H1 (cell line): ENCODE data around the gene MBD3L2. TPM values are rescaled to one million over a fixed set of nuclear protein-coding genes. Genes with fewer than 3 reads are reported as not detected.

Experiments used
- CTCF ChIA-PET: fragments of 300-600 bp; sonication (Branson Sonifier 250); formaldehyde crosslinking; loops from one replicate; lab custom pipeline; 2021; ENCODE audit not compliant: partially characterized antibody; lab: Charles Lee
- POLR2A ChIA-PET: fragments of 300-600 bp; sonication (Branson Sonifier 250); formaldehyde crosslinking; loops from one replicate; lab custom pipeline; 2021; ENCODE audit warnings: inconsistent platforms; ENCODE audit not compliant: partially characterized antibody; lab: Charles Lee
- DNase-seq, 2 experiments: peaks; one replicate each; pipeline versions ENCODE4 v3.0.0 to v3.0.0-alpha.2; 2010 to 2022; ENCODE audit warnings: low spot score in 2 of 2, low read depth in 1 of 2, mixed read lengths in 1 of 2
- FAIRE-seq: peaks from 2 replicates; lab custom pipeline; 2011; peaks lifted over from hg19 to GRCh38; lab: Jason Lieb, UNC
- H2AFZ ChIP-seq: 2 replicates; pipeline ENCODE4 v1.8.1; 2012; ENCODE audit warnings: low read length, inconsistent platforms
- H2AK5ac ChIP-seq: 2 replicates; pipeline ENCODE4 v1.6.1; 2013; ENCODE audit warnings: low read depth, low read length
- H2BK120ac ChIP-seq: replicated peaks from 2 replicates; pipeline ENCODE3; 2013; ENCODE audit warnings: low read depth, low read length, inconsistent platforms
- H2BK12ac ChIP-seq: 2 replicates; pipeline ENCODE4 v1.6.1; 2013; ENCODE audit warnings: low read depth, low read length
- H2BK15ac ChIP-seq: 2 replicates; pipeline ENCODE4 v1.6.1; 2013; ENCODE audit warnings: low read length
- H2BK20ac ChIP-seq: 2 replicates; pipeline ENCODE4 v1.6.1; 2013; ENCODE audit warnings: low read length
- H2BK5ac ChIP-seq: 2 replicates; pipeline ENCODE4 v1.6.1; 2013; ENCODE audit warnings: low read depth, low read length
- H3K14ac ChIP-seq: 2 replicates; pipeline ENCODE4 v1.6.1; 2013; ENCODE audit warnings: inconsistent platforms; ENCODE audit not compliant: insufficient read length
- H3K18ac ChIP-seq: 2 replicates; pipeline ENCODE4 v1.6.1; 2013; ENCODE audit warnings: low read length; ENCODE audit errors: extremely low read depth
- H3K23ac ChIP-seq: 2 replicates; pipeline ENCODE4 v1.6.1; 2013; ENCODE audit warnings: inconsistent platforms; ENCODE audit not compliant: insufficient read length
- H3K23me2 ChIP-seq: 2 replicates; pipeline ENCODE4 v1.6.1; 2013; ENCODE audit warnings: low read depth, low read length
- H3K27ac ChIP-seq: 2 replicates; pipeline ENCODE4 v1.6.1; 2011; ENCODE audit warnings: low read depth, low read length, inconsistent platforms
- H3K27me3 ChIP-seq, 4 experiments: replicated peaks in 1 of 4; 1 replicate in 1 of 4; 2 replicates in 3 of 4; pipeline versions ENCODE4 v1.6.1 to v1.8.1; 2011 to 2013; ENCODE audit warnings: low read length in 3 of 4, mild to moderate bottlenecking in 3 of 4, inconsistent platforms in 2 of 4, mixed read lengths in 2 of 4, moderate library complexity in 1 of 4; ENCODE audit not compliant: control insufficient read depth in 3 of 4, insufficient read depth in 3 of 4; ENCODE audit errors: extremely low read depth in 1 of 4
- H3K36me3 ChIP-seq, 4 experiments: 2 replicates each; pipeline versions ENCODE4 v1.6.1 to v1.8.1; 2011 to 2013; ENCODE audit warnings: mild to moderate bottlenecking in 4 of 4, low read length in 3 of 4, moderate library complexity in 2 of 4, control low read depth in 1 of 4, inconsistent platforms in 1 of 4; ENCODE audit not compliant: insufficient read depth in 4 of 4, control insufficient read depth in 2 of 4
- H3K4ac ChIP-seq: replicated peaks from 2 replicates; pipeline ENCODE3; 2013; ENCODE audit warnings: low read length, low read depth, mixed read lengths, inconsistent platforms; ENCODE audit not compliant: insufficient read length
- H3K4me1 ChIP-seq, 4 experiments: replicated peaks in 1 of 4; 1 replicate in 1 of 4; 2 replicates in 3 of 4; pipeline versions ENCODE4 v1.6.1 to v1.8.1; 2011 to 2013; ENCODE audit warnings: low read length in 3 of 4, inconsistent platforms in 2 of 4, mixed read lengths in 1 of 4; ENCODE audit not compliant: insufficient read depth in 4 of 4, control insufficient read depth in 3 of 4
- H3K4me2 ChIP-seq, 2 experiments: 2 replicates each; pipeline versions ENCODE4 v1.6.1 to v1.8.1; 2011 to 2013; ENCODE audit warnings: low read depth in 2 of 2, low read length in 2 of 2, control low read depth in 1 of 2, inconsistent platforms in 1 of 2, mild to moderate bottlenecking in 1 of 2; ENCODE audit not compliant: insufficient read depth in 1 of 2
- H3K4me3 ChIP-seq, 4 experiments: fragments of 200-600, 300-600 bp in 1 of 4; sonication (generic), shearing (Covaris generic), sonication (Bioruptor Twin) in 1 of 4; 2 replicates each; pipeline versions ENCODE4 v1.5.1 to v1.8.1; 2011 to 2016; ENCODE audit warnings: low read length in 4 of 4, low read depth in 3 of 4, control low read depth in 2 of 4, inconsistent platforms in 2 of 4, mild to moderate bottlenecking in 2 of 4, mixed read lengths in 1 of 4, moderate library complexity in 1 of 4; ENCODE audit not compliant: insufficient read depth in 2 of 4; ENCODE audit errors: extremely low read depth in 1 of 4
- H3K56ac ChIP-seq: replicated peaks from 2 replicates; pipeline ENCODE3; 2013; ENCODE audit warnings: low read depth, mild to moderate bottlenecking, mixed read lengths, low read length, inconsistent platforms; ENCODE audit not compliant: insufficient read length
- H3K79me1 ChIP-seq: 2 replicates; pipeline ENCODE4 v1.6.1; 2013; ENCODE audit warnings: low read depth, low read length, control low read depth
- H3K79me2 ChIP-seq, 2 experiments: 2 replicates each; pipeline versions ENCODE4 v1.6.1 to v1.8.1; 2012 to 2013; ENCODE audit warnings: low read length in 2 of 2, mild to moderate bottlenecking in 2 of 2, inconsistent platforms in 1 of 2; ENCODE audit not compliant: insufficient read depth in 2 of 2, control insufficient read depth in 1 of 2
- H3K9ac ChIP-seq, 4 experiments: replicated peaks in 1 of 4; 1 replicate in 1 of 4; 2 replicates in 3 of 4; pipeline versions ENCODE4 v1.6.1 to v1.8.1; 2011 to 2013; ENCODE audit warnings: low read depth in 3 of 4, low read length in 3 of 4, control low read depth in 2 of 4, mild to moderate bottlenecking in 2 of 4, moderate library complexity in 2 of 4, inconsistent platforms in 1 of 4; ENCODE audit errors: extremely low read depth in 1 of 4
- H3K9me3 ChIP-seq, 2 experiments: 2 replicates each; pipeline versions ENCODE4 v1.6.1 to v1.8.1; 2012 to 2013; ENCODE audit warnings: mild to moderate bottlenecking in 2 of 2, moderate library complexity in 2 of 2, control low read depth in 1 of 2, inconsistent platforms in 1 of 2, low read depth in 1 of 2, low read length in 1 of 2, mixed read lengths in 1 of 2; ENCODE audit not compliant: insufficient read depth in 2 of 2
- H4K20me1 ChIP-seq, 2 experiments: replicated peaks in 1 of 2; 2 replicates each; pipeline versions ENCODE3 to v1.8.1; 2011 to 2013; ENCODE audit warnings: inconsistent platforms in 2 of 2, low read length in 2 of 2, mild to moderate bottlenecking in 1 of 2; ENCODE audit not compliant: insufficient read depth in 2 of 2, control insufficient read depth in 1 of 2
- H4K5ac ChIP-seq: 2 replicates; pipeline ENCODE4 v1.6.1; 2013; ENCODE audit warnings: low read length, low read depth, mixed read lengths, inconsistent platforms; ENCODE audit not compliant: insufficient read length
- H4K8ac ChIP-seq: 2 replicates; pipeline ENCODE4 v1.8.0; 2013; ENCODE audit warnings: mild to moderate bottlenecking, moderate library complexity, low read length, inconsistent platforms; ENCODE audit not compliant: insufficient read depth; ENCODE audit errors: extremely low read depth
- H4K91ac ChIP-seq: replicated peaks from 2 replicates; pipeline ENCODE3; 2013; ENCODE audit warnings: low read length, mixed read lengths, inconsistent platforms; ENCODE audit not compliant: insufficient read length
- BCL11A ChIP-seq, 2 experiments: IDR thresholded peaks; one replicate each; pipeline ENCODE4 v1.6.1; 2011; ENCODE audit warnings: low read depth in 2 of 2, low read length in 2 of 2, mild to moderate bottlenecking in 2 of 2
- CTCF ChIP-seq, 3 experiments: IDR thresholded peaks; 1 replicate in 2 of 3; 2 replicates in 1 of 3; pipeline versions ENCODE4 v1.5.1 to v1.6.1; 2011; ENCODE audit warnings: low read length in 3 of 3, mild to moderate bottlenecking in 3 of 3, inconsistent platforms in 2 of 3, low read depth in 1 of 3, moderate library complexity in 1 of 3; ENCODE audit not compliant: insufficient read depth in 1 of 3; ENCODE audit errors: control extremely low read depth in 1 of 3
- GABPA ChIP-seq: IDR thresholded peaks from 2 replicates; pipeline ENCODE4 v1.6.1; 2011; ENCODE audit warnings: mild to moderate bottlenecking, low read length, moderate library complexity, borderline replicate concordance; ENCODE audit not compliant: insufficient read depth
- MAX ChIP-seq: IDR thresholded peaks from 2 replicates; pipeline ENCODE4 v1.6.1; 2012; ENCODE audit warnings: inconsistent platforms
- NRF1 ChIP-seq: IDR thresholded peaks from 2 replicates; pipeline ENCODE4 v1.6.1; 2011; ENCODE audit warnings: mild to moderate bottlenecking, low read depth, low read length, improper control_type of control experiment
- POU5F1 ChIP-seq: IDR thresholded peaks from 2 replicates; pipeline ENCODE4 v1.6.1; 2011; ENCODE audit warnings: low read depth, mild to moderate bottlenecking, low read length, moderate library complexity
- RBBP5 ChIP-seq: IDR thresholded peaks from 2 replicates; pipeline ENCODE4 v1.7.1; 2012; ENCODE audit warnings: low read depth, mild to moderate bottlenecking, inconsistent platforms, low read length, moderate library complexity, borderline replicate concordance
- SIRT6 ChIP-seq: IDR thresholded peaks from one replicate; pipeline ENCODE4 v1.7.1; 2012; ENCODE audit warnings: low read length, inconsistent platforms
- SRF ChIP-seq: IDR thresholded peaks from 2 replicates; pipeline ENCODE4 v1.6.1; 2011; ENCODE audit warnings: mild to moderate bottlenecking, low read depth, low read length, moderate library complexity
- TAF1 ChIP-seq: IDR thresholded peaks from 2 replicates; pipeline ENCODE4 v1.6.1; 2011; ENCODE audit warnings: mild to moderate bottlenecking, low read depth, low read length
- TAF7 ChIP-seq: optimal IDR thresholded peaks from 2 replicates; pipeline ENCODE3; 2011; ENCODE audit warnings: low read depth, mild to moderate bottlenecking, inconsistent platforms, low read length, moderate library complexity, borderline replicate concordance
- TBP ChIP-seq: IDR thresholded peaks from 2 replicates; pipeline ENCODE4 v1.6.1; 2011; ENCODE audit warnings: low read depth, low read length, improper control_type of control experiment
- WGBS, 2 experiments: shearing (Covaris generic) in 1 of 2; methylation state at CpG; one replicate each; pipeline versions ENCODE4 v1.1.6 to v1.1.7; 2013 to 2015; ENCODE audit warnings: low lambda C conversion rate in 2 of 2, mixed read lengths in 2 of 2, inconsistent platforms in 1 of 2, low coverage in 1 of 2, missing lambda C conversion rate in 1 of 2; ENCODE audit not compliant: insufficient replicate concordance in 2 of 2, insufficient coverage in 1 of 2, insufficient read length in 1 of 2; ENCODE audit errors: extremely low coverage in 1 of 2, missing lambda C conversion rate in 1 of 2; 5-methylcytosine and 5-hydroxymethylcytosine counted together
- polyA plus RNA-seq, 7 experiments: library from polyadenylated mRNA; depleted of rRNA in 3 of 7; stranded (reverse) in 5 of 7; unstranded in 2 of 7; fragments of >200 nt in 5 of 7; fragments of 200-250 nt in 2 of 7; gene quantifications; 1 replicate in 5 of 7; 2 replicates in 1 of 7; 4 replicates in 1 of 7; pipeline versions ENCODE4 v1.2.1 to v1.2.3, GENCODE V29; 2011 to 2013; ENCODE audit warnings: missing spikeins in 2 of 7, mixed read lengths in 2 of 7
- total RNA-seq: library from RNA; stranded (reverse); fragmentation: NEBNext Ultra II Directional; extraction: Animal tissue kit (Norgen Biotek cat#: 25700); gene quantifications from 2 replicates; pipeline ENCODE4 v1.2.1, GENCODE V29; 2021

MBD3L2 gene
- total and polyA plus RNA-seq, 2 of the 8 experiments (the other 6 are each of a cell fraction or from before 2014, with no cell fraction given), result not detected

- Histone ChIP-seq H4K5ac (no peak overlapping the region), H2AK5ac (no peak overlapping the region), H3K9me3 (peaks cover 40 to 57% of the 10 kb centered on the region in 2 experiments), H3K27ac (no peak overlapping the region), H2BK20ac (no peak overlapping the region), H3K4me1 (no peaks in the 10 kb centered on the region), H3K27me3 (no peaks in the 10 kb centered on the region), H3K36me3 (no peaks in the 10 kb centered on the region), H3K23ac (no peak overlapping the region), H3K79me1 (no peaks in the 10 kb centered on the region), H2AFZ (no peak overlapping the region), H3K23me2 (no peaks in the 10 kb centered on the region), H2BK5ac (no peak overlapping the region), H2BK15ac (no peak overlapping the region), H3K4me3 (no peak overlapping the region), H3K14ac (no peak overlapping the region), H4K20me1 (no peaks in the 10 kb centered on the region), H3K79me2 (no peaks in the 10 kb centered on the region), H4K91ac (no peak overlapping the region), H2BK12ac (no peak overlapping the region), H3K56ac (no peak overlapping the region), H3K4me2 (no peak overlapping the region), H3K9ac (no peak overlapping the region), H2BK120ac (no peak overlapping the region), H3K4ac (no peak overlapping the region), H3K18ac (no peak overlapping the region), H4K8ac (no peak overlapping the region)
- POLR2A ChIA-PET, result no interaction called here
- FAIRE-seq, result no peak
- DNase-seq, result no peak
- WGBS, 2 experiments, result 89% methylated on average over 3 of the region's 4 CpGs; no CpG with 5 or more reads in 1 of the 2 experiments
- CTCF ChIA-PET, result no interaction called here
- TF ChIP-seq GABPA, result no peak
- TF ChIP-seq MAX, result no peak
- TF ChIP-seq CTCF (IDR thresholded peaks at IDR 0.05; ENCODE audit: control extremely low read depth in 1 of 3, insufficient read depth in 1 of 3, low read depth in 1 of 3, low read length in 3 of 3), result no peak
- no peak for TF ChIP-seq RBBP5
- no peak for TF ChIP-seq NRF1
- TF ChIP-seq TBP, result no peak
- TF ChIP-seq TAF7, result no peak
- TF ChIP-seq BCL11A (IDR thresholded peaks at IDR 0.05; ENCODE audit: low read depth in 2 of 2, low read length in 2 of 2), result no peak
- TF ChIP-seq SRF, result no peak
- TF ChIP-seq SIRT6, result no peak
- no peak for TF ChIP-seq TAF1
- TF ChIP-seq POU5F1, result no peak
Observed at GRCh38 chr19:7007859-7008258, 41.3 kb upstream of the MBD3L2 start.
